GM19467 (cell line): ENCODE results near the gene SAMD5.

Experiments used
- ATAC-seq: cut with Tn5 transposase; IDR thresholded peaks from one replicate; pipeline ENCODE4 v1.9.1; 2021; ENCODE audit warnings: mild to moderate bottlenecking, moderate library complexity; ENCODE audit not compliant: unreplicated experiment

Gene SAMD5

GRCh38 chr6:147564556-147564955 is 56.1 kb downstream of the SAMD5 start:
- ATAC-seq, result no peak

GRCh38 chr6:147566244-147566898 is 57.9 kb downstream of the SAMD5 start:
- no peak for ATAC-seq

GRCh38 chr6:147567141-147567805 is 58.8 kb downstream of the SAMD5 start:
- ATAC-seq, result no peak

GRCh38 chr6:147569788-147570187 is 61.3 kb downstream of the SAMD5 start:
- no peak for ATAC-seq

DNA sequence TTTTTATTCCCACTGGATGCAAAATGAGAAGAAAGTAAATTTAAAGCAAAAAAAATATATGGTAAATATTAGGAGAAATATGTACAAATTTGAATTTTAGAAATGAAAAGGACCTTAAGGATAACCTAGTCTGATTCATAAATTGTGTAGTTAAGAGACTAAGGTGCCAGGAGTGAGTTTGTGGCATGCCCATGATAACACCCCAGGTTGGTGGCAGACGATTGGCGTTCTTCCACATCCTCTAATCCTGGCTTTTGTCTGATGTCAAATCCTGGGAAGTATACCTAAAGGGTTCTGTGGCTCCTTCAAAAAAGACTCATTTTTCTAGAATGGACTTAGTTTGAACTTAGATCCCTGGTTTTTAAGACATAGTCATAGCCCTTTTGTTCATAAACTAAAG is 62.2 kb downstream of the SAMD5 start:
- ATAC-seq, result no peak

DNA sequence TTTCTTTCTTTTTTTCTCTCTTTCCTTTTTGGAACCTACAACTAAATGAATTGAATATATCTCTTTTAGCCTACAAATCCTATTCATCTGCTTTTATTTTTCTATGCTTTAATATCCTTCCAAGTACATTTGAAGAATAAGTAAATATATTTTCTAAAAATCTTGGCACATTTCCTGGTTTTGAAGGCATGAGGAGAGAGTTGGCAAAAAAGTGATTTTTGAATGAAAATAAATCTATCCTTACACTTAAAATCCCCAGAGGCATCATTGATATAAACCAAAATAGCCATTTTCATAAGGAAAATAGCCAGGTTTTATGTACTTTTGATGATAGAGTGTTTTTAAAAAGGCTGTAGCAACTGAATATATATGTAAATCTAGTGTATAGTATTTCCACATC is 69.0 kb downstream of the SAMD5 start:
- no peak for ATAC-seq

GRCh38 chr6:147578159-147578558 is 69.7 kb downstream of the SAMD5 start:
- no peak for ATAC-seq

GRCh38 chr6:147578883-147579282 is 70.4 kb downstream of the SAMD5 start:
- no peak for ATAC-seq

GRCh38 chr6:147579667-147580066 is 71.2 kb downstream of the SAMD5 start:
- no peak for ATAC-seq

DNA sequence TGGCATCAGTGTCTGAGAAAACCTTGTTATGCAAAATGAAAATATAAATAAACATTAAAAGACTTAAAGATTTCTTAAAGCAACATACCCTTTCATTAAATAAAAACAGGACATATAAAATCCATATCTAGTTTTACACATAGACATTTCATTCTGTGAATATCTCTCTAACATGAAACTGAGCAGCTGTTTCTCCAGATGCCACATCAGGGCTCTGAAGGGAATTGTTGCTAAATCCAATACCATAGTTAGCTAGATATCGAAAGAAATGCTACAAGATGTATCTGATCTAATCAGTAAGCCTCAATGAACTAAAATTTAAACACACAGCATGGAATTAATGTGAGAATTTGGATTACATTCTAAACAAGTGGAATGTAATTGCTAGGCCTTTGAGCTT is 74.5 kb downstream of the SAMD5 start:
- ATAC-seq, result no peak

GRCh38 chr6:147585256-147585655 is 76.8 kb downstream of the SAMD5 start:
- no peak for ATAC-seq

GRCh38 chr6:147586044-147586443 is 77.6 kb downstream of the SAMD5 start:
- ATAC-seq, result no peak

DNA sequence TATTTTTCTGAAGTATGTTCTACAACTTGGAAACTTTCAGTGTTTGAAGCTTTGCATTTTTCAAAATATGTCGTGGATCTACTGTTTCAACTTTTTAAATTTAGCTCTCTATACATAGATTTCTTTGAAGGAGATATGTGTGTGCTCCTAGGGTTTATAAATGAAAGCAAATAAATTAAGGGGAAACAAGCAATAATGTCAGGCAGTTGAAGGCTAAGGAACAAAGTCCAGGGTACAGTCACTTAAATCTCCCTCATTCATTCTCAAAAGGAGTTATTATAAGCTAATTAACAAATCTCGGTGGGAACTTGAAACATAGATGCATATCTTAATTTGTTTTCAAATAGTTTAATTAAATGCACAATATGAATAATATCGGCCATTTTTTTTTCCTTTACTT is 79.4 kb downstream of the SAMD5 start:
- no peak for ATAC-seq

- ATAC-seq, result no peak
Measured at GRCh38 chr6:147588469-147588868, 80.0 kb downstream of the SAMD5 start.

- no peak for ATAC-seq
Measured at GRCh38 chr6:147589739-147590250, 81.3 kb downstream of the SAMD5 start.

DNA sequence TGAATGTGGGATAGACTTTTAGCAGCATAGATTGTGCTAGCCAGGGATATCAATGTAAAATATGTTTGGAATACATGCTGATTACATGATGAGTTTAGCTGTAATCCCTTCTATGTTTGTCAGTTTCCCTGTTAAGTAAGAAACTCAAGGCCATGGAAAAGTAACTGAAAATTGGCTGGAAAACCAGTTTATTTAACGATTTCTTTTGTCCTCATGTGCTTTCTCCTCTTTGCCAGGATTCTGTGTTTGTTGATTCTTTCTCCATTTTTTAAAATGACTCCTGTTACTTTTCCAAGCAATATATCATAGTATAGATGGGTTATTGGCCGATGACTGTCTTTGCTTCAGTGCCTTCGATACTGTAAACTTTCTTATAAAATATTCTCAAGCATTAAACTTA is 87.5 kb downstream of the SAMD5 start:
- ATAC-seq, result no peak

DNA sequence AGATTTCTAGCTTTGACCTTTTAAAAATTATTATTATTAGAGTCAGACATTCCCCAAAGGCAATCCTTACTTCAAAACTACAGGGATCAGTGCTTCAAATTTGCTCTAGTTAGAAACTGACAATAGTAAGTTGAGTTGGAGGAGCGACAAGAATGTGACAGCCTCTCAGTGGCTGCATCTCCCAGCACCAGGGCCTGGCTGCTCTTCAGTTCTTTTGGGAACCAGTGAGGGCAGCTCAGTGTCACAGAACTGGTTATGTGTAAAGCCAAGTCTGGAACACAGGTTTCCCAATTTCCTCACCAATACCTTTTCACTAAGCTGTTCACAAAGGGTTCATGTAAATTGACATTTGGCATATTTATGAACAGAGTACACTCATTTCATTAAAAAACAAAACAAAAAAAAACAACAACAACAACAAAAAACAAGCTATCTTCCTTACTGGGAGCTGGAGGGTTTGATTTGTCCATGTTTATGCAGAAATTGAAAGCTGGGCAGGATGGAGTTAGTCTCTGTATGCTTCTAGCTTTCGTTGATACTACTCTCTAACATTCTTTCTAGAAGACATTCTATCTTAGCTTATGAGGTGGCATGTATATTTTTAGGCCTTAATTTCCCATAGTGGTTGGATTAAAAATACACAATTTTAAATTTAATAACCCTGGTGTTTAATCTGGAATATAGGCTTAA is 95.0 kb downstream of the SAMD5 start:
- no peak for ATAC-seq

DNA sequence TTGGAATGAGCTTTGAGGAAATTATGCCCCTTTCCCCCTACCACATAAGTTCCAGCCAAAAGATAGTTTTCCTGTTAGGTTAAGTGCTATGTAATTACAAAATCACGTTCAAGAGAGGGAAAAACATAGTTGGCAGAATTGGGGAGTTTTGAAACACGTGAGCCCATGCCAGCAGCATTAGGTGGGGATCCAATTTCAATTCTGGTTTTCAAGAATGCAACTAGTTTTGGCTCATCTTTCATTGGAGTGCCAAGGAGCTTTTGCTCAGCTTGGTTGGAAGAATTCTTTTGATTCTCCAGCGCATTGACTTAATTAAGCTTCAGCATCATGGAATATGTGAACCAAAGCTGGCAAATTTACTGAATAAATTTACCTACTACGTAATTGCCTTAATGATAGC is 95.9 kb downstream of the SAMD5 start:
- ATAC-seq, result no peak

- ATAC-seq, result no peak
Measured at GRCh38 chr6:147611992-147612391, 103.5 kb downstream of the SAMD5 start.

DNA sequence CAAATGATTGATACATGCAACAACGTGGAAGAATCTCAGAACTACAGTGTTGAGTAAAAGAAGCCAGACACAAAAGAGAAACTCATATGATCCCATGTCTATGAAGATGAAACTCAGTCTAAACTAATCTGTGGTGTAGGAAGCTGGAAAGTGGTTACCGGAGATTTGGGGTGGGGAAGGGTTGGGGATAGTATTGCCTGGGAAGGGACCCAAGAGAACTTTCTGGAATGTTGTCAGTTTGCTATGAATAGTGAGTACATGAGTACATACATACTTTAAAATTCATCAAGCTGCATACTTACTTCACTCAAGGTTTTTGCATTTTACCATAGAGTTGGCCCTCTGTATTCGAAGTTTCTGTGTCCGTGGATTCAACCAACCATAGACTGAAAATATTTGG is 106.0 kb downstream of the SAMD5 start:
- ATAC-seq, result no peak

DNA sequence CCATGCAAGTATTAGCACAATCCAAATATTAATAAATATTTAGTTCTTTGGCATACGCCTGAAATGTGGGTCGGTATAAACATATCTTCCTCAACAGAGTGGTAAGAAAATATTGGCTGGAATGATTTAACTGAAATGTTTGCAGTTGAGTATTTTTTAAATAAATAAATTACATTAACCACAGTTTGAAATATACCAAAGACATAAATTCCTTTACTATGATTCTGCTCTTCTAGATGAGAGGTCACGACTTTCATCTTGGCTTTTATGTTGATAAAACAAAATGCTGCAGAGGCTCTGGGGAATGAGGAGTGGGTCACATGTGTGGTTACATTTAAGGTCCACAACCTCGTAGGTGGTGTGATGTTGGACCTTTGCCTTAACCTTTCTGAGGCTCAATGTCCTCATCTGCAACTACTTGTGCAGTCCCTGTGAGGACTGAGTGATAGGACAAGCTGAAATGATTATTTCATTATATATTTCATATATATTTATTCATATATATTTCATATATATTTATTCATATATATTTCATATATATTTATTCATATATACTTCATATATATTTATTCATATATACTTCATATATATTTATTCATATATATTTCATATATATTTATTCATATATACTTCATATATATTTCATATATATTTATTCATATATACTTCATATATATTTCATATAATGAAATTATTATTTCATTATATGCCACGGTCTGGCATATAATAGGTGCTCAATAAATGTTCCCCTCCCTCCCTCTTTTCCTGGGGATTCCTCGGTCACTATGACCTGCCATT is 107.4 kb downstream of the SAMD5 start:
- no peak for ATAC-seq
